ENCODE measurements around the gene HRH2.

The HRH2 gene

GRCh38 chr5:175654339-175654738 lies 3.5 kb upstream of the HRH2 start:
- peaks cover 8% of the 10 kb centered on the region for H3K9me3 Mint-ChIP-seq
- DNase-seq (ENCODE audit: low spot score in 2 of 2) (no peak), ATAC-seq (ENCODE audit: low read depth) (no peak)
- no peak overlapping the region for H3K27ac Mint-ChIP-seq
- peaks cover 5% of the 10 kb centered on the region for H3K36me3 Mint-ChIP-seq
- H3K4me3 Mint-ChIP-seq: no peak overlapping the region
- peaks cover 12% of the 10 kb centered on the region for H3K4me1 Mint-ChIP-seq
- H3K27me3 Mint-ChIP-seq: peaks cover 23% of the 10 kb centered on the region

- Mint-ChIP-seq H3K4me1 (peaks cover 12% of the 10 kb centered on the region), H3K4me3 (no peak overlapping the region), H3K27me3 (peaks cover 26% of the 10 kb centered on the region), H3K27ac (no peak overlapping the region), H3K36me3 (peaks cover 5% of the 10 kb centered on the region), H3K9me3 (peaks cover 8% of the 10 kb centered on the region)
- DNase-seq (ENCODE audit: low spot score in 2 of 2) (no peak), ATAC-seq (ENCODE audit: low read depth) (no peak)
These were observed 3.1 kb upstream of the HRH2 start for GRCh38 chr5:175654807-175655206.

- H3K36me3 Mint-ChIP-seq: peaks cover 5% of the 10 kb centered on the region
- ATAC-seq (ENCODE audit: low read depth): no peak
- H3K27ac Mint-ChIP-seq: no peak overlapping the region
- H3K9me3 Mint-ChIP-seq: peaks cover 7% of the 10 kb centered on the region
- H3K4me3 Mint-ChIP-seq: no peak overlapping the region
- DNase-seq (ENCODE audit: low spot score in 2 of 2): no peak
- peaks cover 32% of the 10 kb centered on the region for H3K27me3 Mint-ChIP-seq
- H3K4me1 Mint-ChIP-seq: peaks cover 12% of the 10 kb centered on the region
These were observed 2.5 kb upstream of the HRH2 start for GRCh38 chr5:175655411-175655810.

GRCh38 chr5:175656966-175657365 lies 905 bp upstream of the HRH2 start:
- no peak overlapping the region for H3K27ac Mint-ChIP-seq
- peaks cover 40% of the 10 kb centered on the region for H3K27me3 Mint-ChIP-seq
- peaks cover 12% of the 10 kb centered on the region for H3K4me1 Mint-ChIP-seq
- DNase-seq (ENCODE audit: low spot score in 2 of 2) (no peak), ATAC-seq (ENCODE audit: low read depth) (no peak)
- peaks cover 2% of the 10 kb centered on the region for H3K36me3 Mint-ChIP-seq
- H3K4me3 Mint-ChIP-seq: no peak overlapping the region
- peaks cover 2% of the 10 kb centered on the region for H3K9me3 Mint-ChIP-seq

- Mint-ChIP-seq H3K9me3 (peaks cover 2% of the 10 kb centered on the region), H3K4me1 (peaks cover 7% of the 10 kb centered on the region), H3K4me3 (no peak overlapping the region), H3K36me3 (peaks cover 2% of the 10 kb centered on the region), H3K27ac (no peak overlapping the region), H3K27me3 (peaks cover 44% of the 10 kb centered on the region)
- DNase-seq (ENCODE audit: low spot score in 2 of 2) (no peak), ATAC-seq (ENCODE audit: low read depth) (no peak)
These were observed 651 bp downstream of the HRH2 start for GRCh38 chr5:175658299-175659145.

GRCh38 chr5:175659546-175660253 lies 1.8 kb downstream of the HRH2 start:
- Mint-ChIP-seq H3K27me3 (peaks cover 45% of the 10 kb centered on the region), H3K9me3 (peaks cover 2% of the 10 kb centered on the region), H3K4me1 (peaks cover 5% of the 10 kb centered on the region), H3K4me3 (no peak overlapping the region), H3K27ac (no peak overlapping the region), H3K36me3 (peaks cover 2% of the 10 kb centered on the region)
- DNase-seq (ENCODE audit: low spot score in 2 of 2) (no peak), ATAC-seq (ENCODE audit: low read depth) (no peak)

GRCh38 chr5:175663186-175664184 lies 5.6 kb downstream of the HRH2 start:
- no peaks in the 10 kb centered on the region for H3K36me3 Mint-ChIP-seq
- ATAC-seq (ENCODE audit: low read depth) (no peak), DNase-seq (ENCODE audit: low spot score in 2 of 2) (no peak)
- no peaks in the 10 kb centered on the region for H3K4me1 Mint-ChIP-seq
- H3K9me3 Mint-ChIP-seq: peaks cover 1% of the 10 kb centered on the region
- no peak overlapping the region for H3K27ac Mint-ChIP-seq
- H3K4me3 Mint-ChIP-seq: no peak overlapping the region
- peaks cover 24% of the 10 kb centered on the region for H3K27me3 Mint-ChIP-seq

GRCh38 chr5:175664723-175665122 lies 6.9 kb downstream of the HRH2 start:
- H3K36me3 Mint-ChIP-seq: no peaks in the 10 kb centered on the region
- no peak overlapping the region for H3K4me3 Mint-ChIP-seq
- ATAC-seq (ENCODE audit: low read depth): no peak
- no peak overlapping the region for H3K27ac Mint-ChIP-seq
- peaks cover 1% of the 10 kb centered on the region for H3K9me3 Mint-ChIP-seq
- no peak for DNase-seq (ENCODE audit: low spot score in 2 of 2)
- H3K4me1 Mint-ChIP-seq: no peaks in the 10 kb centered on the region
- peaks cover 22% of the 10 kb centered on the region for H3K27me3 Mint-ChIP-seq

- DNase-seq (ENCODE audit: low spot score in 2 of 2) (no peak), ATAC-seq (ENCODE audit: low read depth) (no peak)
- H3K27me3 Mint-ChIP-seq: peaks cover 10% of the 10 kb centered on the region
- H3K9me3 Mint-ChIP-seq: no peaks in the 10 kb centered on the region
- no peak overlapping the region for H3K27ac Mint-ChIP-seq
- no peak overlapping the region for H3K4me3 Mint-ChIP-seq
- H3K36me3 Mint-ChIP-seq: no peaks in the 10 kb centered on the region
- H3K4me1 Mint-ChIP-seq: no peaks in the 10 kb centered on the region
These were observed 8.3 kb downstream of the HRH2 start for GRCh38 chr5:175666216-175666615.

GRCh38 chr5:175668006-175668405 lies 10.1 kb downstream of the HRH2 start:
- Mint-ChIP-seq H3K27me3 (peaks cover 3% of the 10 kb centered on the region), H3K9me3 (no peaks in the 10 kb centered on the region), H3K4me1 (no peaks in the 10 kb centered on the region), H3K4me3 (no peak overlapping the region), H3K27ac (no peak overlapping the region), H3K36me3 (no peaks in the 10 kb centered on the region)
- no peak for DNase-seq (ENCODE audit: low spot score in 2 of 2)
- ATAC-seq (ENCODE audit: low read depth): no peak

- DNase-seq (ENCODE audit: low spot score in 2 of 2) (no peak), ATAC-seq (ENCODE audit: low read depth) (no peak)
- Mint-ChIP-seq H3K27ac (no peak overlapping the region), H3K4me3 (no peak overlapping the region), H3K27me3 (no peaks in the 10 kb centered on the region), H3K4me1 (no peaks in the 10 kb centered on the region), H3K9me3 (no peaks in the 10 kb centered on the region), H3K36me3 (no peaks in the 10 kb centered on the region)
These were observed 12.5 kb downstream of the HRH2 start for GRCh38 chr5:175670372-175670771.

GRCh38 chr5:175671013-175671412 lies 13.1 kb downstream of the HRH2 start:
- no peak overlapping the region for H3K4me3 Mint-ChIP-seq
- H3K27me3 Mint-ChIP-seq: no peaks in the 10 kb centered on the region
- no peaks in the 10 kb centered on the region for H3K36me3 Mint-ChIP-seq
- DNase-seq (ENCODE audit: low spot score in 2 of 2): no peak
- ATAC-seq (ENCODE audit: low read depth): no peak
- no peak overlapping the region for H3K27ac Mint-ChIP-seq
- H3K4me1 Mint-ChIP-seq: no peaks in the 10 kb centered on the region
- H3K9me3 Mint-ChIP-seq: no peaks in the 10 kb centered on the region

GRCh38 chr5:175672976-175673648 lies 15.2 kb downstream of the HRH2 start:
- no peaks in the 10 kb centered on the region for H3K4me1 Mint-ChIP-seq
- H3K36me3 Mint-ChIP-seq: no peaks in the 10 kb centered on the region

More at GRCh38 chr5:175672976-175673648, 15.2 kb downstream of the HRH2 start:
- Mint-ChIP-seq H3K27ac (no peak overlapping the region), H3K4me3 (no peak overlapping the region), H3K27me3 (peaks cover 6% of the 10 kb centered on the region), H3K9me3 (peaks cover 1% of the 10 kb centered on the region)
- DNase-seq (ENCODE audit: low spot score in 2 of 2) (no peak), ATAC-seq (ENCODE audit: low read depth) (no peak)

Data from memory B cell (primary cell).